Fibroblast of lung (primary cell): ENCODE measurements around the gene TRIM24. TPM values are rescaled to one million over a fixed set of nuclear protein-coding genes. Genes with fewer than 3 reads are reported as not detected.

Experiments
- DNase-seq, 2 donors: peaks; one replicate each; pipeline versions ENCODE4 v3.0.0 to v3.0.0-alpha.2; 2010; ENCODE audit warnings: low read depth in 2 of 2
- H2AFZ ChIP-seq: 2 replicates; pipeline ENCODE4 v1.5.1; 2012; ENCODE audit warnings: low read length, control low read depth, inconsistent platforms
- H3K27ac ChIP-seq: 2 replicates; pipeline ENCODE4 v1.5.1; 2011; ENCODE audit warnings: low read length, control low read depth; ENCODE audit not compliant: insufficient read depth
- H3K27me3 ChIP-seq: 2 replicates; pipeline ENCODE4 v1.5.1; 2011; ENCODE audit warnings: mild to moderate bottlenecking, low read length; ENCODE audit not compliant: control insufficient read depth, insufficient read depth
- H3K36me3 ChIP-seq: 2 replicates; pipeline ENCODE4 v1.5.1; 2011; ENCODE audit warnings: low read length; ENCODE audit not compliant: control insufficient read depth, insufficient read depth
- H3K4me1 ChIP-seq: 2 replicates; pipeline ENCODE4 v1.5.1; 2011; ENCODE audit warnings: low read length; ENCODE audit not compliant: control insufficient read depth, insufficient read depth; ENCODE audit errors: extremely low read depth
- H3K4me2 ChIP-seq: 2 replicates; pipeline ENCODE4 v1.5.1; 2011; ENCODE audit warnings: low read length, control low read depth; ENCODE audit not compliant: insufficient read depth; ENCODE audit errors: extremely low read depth
- H3K4me3 ChIP-seq, 4 experiments: fragments of 200-600 bp in 1 of 4; sonication (generic) in 1 of 4; replicated peaks in 1 of 4; 2 replicates each; pipeline ENCODE4 v1.5.1; 2011 to 2016; ENCODE audit warnings: low read length in 4 of 4, low read depth in 3 of 4, mild to moderate bottlenecking in 3 of 4, control low read depth in 2 of 4, inconsistent platforms in 1 of 4, mixed read lengths in 1 of 4; ENCODE audit not compliant: insufficient read depth in 1 of 4; ENCODE audit errors: control extremely low read depth in 1 of 4
- H3K79me2 ChIP-seq: 2 replicates; pipeline ENCODE4 v1.5.1; 2012; ENCODE audit warnings: mild to moderate bottlenecking, low read length, inconsistent platforms; ENCODE audit not compliant: control insufficient read depth, insufficient read depth
- H3K9ac ChIP-seq: 2 replicates; pipeline ENCODE4 v1.5.1; 2011; ENCODE audit warnings: mild to moderate bottlenecking, low read length, control low read depth; ENCODE audit not compliant: insufficient read depth
- H3K9me3 ChIP-seq: 2 replicates; pipeline ENCODE4 v1.5.1; 2012; ENCODE audit warnings: low read depth, low read length; ENCODE audit not compliant: control insufficient read depth, insufficient read depth
- H4K20me1 ChIP-seq: 2 replicates; pipeline ENCODE4 v1.5.1; 2011; ENCODE audit warnings: low read length; ENCODE audit not compliant: control insufficient read depth, insufficient read depth; ENCODE audit errors: extremely low read depth
- CTCF ChIP-seq, 2 donors: IDR thresholded peaks in 1 of 2; conservative IDR thresholded peaks in 1 of 2; 1 replicate in 1 of 2; 2 replicates in 1 of 2; pipeline ENCODE4 v1.5.1; 2011 to 2012; ENCODE audit warnings: low read length in 2 of 2, control low read depth in 1 of 2, inconsistent platforms in 1 of 2, low read depth in 1 of 2, mild to moderate bottlenecking in 1 of 2
- EZH2 ChIP-seq: IDR thresholded peaks from 2 replicates; pipeline ENCODE4 v1.5.1; 2012; ENCODE audit warnings: low read length, control low read depth, mild to moderate bottlenecking; ENCODE audit errors: missing control alignments
- polyA plus RNA-seq, 2 donors: library from polyadenylated mRNA; depleted of rRNA in 1 of 2; stranded (reverse) in 1 of 2; unstranded in 1 of 2; fragments of >200 nt; gene quantifications; 2 replicates each; pipeline ENCODE4 v1.2.1, GENCODE V29; 2011 to 2012; ENCODE audit warnings: missing spikeins in 1 of 2
- total RNA-seq: library from RNA; depleted of rRNA; stranded (reverse); fragments of >200 nt; gene quantifications from 2 replicates; pipeline ENCODE4 v1.2.1, GENCODE V29; 2014

The TRIM24 gene
- total and polyA plus RNA-seq, 2 donors (not counting 1 experiment from before 2014, with no cell fraction given): 5.9 to 7.9 TPM

DNA sequence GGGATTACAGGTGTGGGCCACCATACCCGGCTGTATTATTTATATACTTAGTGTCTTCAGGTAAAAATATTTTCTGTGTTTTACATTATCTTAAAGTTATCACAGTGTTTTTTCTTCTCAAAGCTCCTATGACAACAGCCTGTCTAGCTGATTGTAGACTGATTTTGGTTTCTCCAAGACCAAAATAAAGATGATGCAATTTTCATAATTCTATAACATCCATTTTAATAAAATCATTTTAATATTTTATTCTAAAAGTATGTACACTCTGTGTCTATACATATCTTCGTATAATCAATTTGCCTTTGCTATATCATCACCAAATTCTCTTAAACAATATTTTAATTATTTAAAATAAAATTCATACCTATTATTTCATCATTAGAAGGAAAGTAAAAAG, 108.6 kb downstream of the TRIM24 start:
- H3K36me3 ChIP-seq: peaks cover 1% of the 10 kb centered on the region
- no peak overlapping the region for H3K4me2 ChIP-seq
- no peak overlapping the region for H3K9ac ChIP-seq
- DNase-seq: no peak
- no peaks in the 10 kb centered on the region for H3K79me2 ChIP-seq
- H3K27ac ChIP-seq: no peak overlapping the region
- TF ChIP-seq EZH2 (no peak), CTCF (conservative IDR thresholded peaks at IDR 0.05 in 1 of 2, IDR thresholded peaks at IDR 0.05 in 1 of 2; ENCODE audit: low read depth in 1 of 2, low read length in 2 of 2) (no peak)
- no peak overlapping the region for H3K4me3 ChIP-seq
- no peak overlapping the region for H2AFZ ChIP-seq
- no peaks in the 10 kb centered on the region for H3K27me3 ChIP-seq
- H3K9me3 ChIP-seq: peaks cover 2% of the 10 kb centered on the region
- no peaks in the 10 kb centered on the region for H3K4me1 ChIP-seq
- H4K20me1 ChIP-seq: no peaks in the 10 kb centered on the region

- Histone ChIP-seq H3K4me3 (no peak overlapping the region), H3K36me3 (peaks cover 1% of the 10 kb centered on the region)
Measured at GRCh38 chr7:138569418-138569817, 109.4 kb downstream of the TRIM24 start.

DNA sequence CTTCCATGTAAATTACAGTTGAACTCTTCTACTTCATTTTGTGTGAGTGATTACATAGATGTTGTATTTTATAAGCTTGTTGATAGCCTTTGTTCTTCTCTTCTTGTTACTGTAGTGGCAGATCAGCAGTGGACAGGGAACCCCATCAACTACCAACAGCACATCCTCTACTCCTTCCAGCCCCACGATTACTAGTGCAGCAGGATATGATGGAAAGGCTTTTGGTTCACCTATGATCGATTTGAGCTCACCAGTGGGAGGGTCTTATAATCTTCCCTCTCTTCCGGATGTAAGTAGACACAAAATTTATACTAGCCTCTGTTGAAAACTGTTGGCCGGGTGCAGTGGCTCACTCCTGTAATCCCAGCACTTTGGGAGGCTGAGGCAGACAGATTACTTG, 110.7 kb downstream of the TRIM24 start:
- H3K79me2 ChIP-seq: no peaks in the 10 kb centered on the region
- H3K27me3 ChIP-seq: no peaks in the 10 kb centered on the region
- H3K27ac ChIP-seq: no peak overlapping the region
- TF ChIP-seq EZH2 (no peak), CTCF (conservative IDR thresholded peaks at IDR 0.05 in 1 of 2, IDR thresholded peaks at IDR 0.05 in 1 of 2; ENCODE audit: low read depth in 1 of 2, low read length in 2 of 2) (no peak)
- H2AFZ ChIP-seq: no peak overlapping the region
- no peak overlapping the region for H3K4me2 ChIP-seq
- DNase-seq: no peak
- no peaks in the 10 kb centered on the region for H3K9me3 ChIP-seq
- H3K9ac ChIP-seq: no peak overlapping the region
- peaks cover 1% of the 10 kb centered on the region for H3K36me3 ChIP-seq
- no peaks in the 10 kb centered on the region for H4K20me1 ChIP-seq
- H3K4me1 ChIP-seq: no peaks in the 10 kb centered on the region
- H3K4me3 ChIP-seq: no peak overlapping the region

More at GRCh38 chr7:138569418-138569817, 109.4 kb downstream of the TRIM24 start:
- no peaks in the 10 kb centered on the region for H4K20me1 ChIP-seq
- H3K27ac ChIP-seq: no peak overlapping the region
- H3K4me1 ChIP-seq: no peaks in the 10 kb centered on the region
- DNase-seq: no peak
- TF ChIP-seq EZH2 (no peak), CTCF (conservative IDR thresholded peaks at IDR 0.05 in 1 of 2, IDR thresholded peaks at IDR 0.05 in 1 of 2; ENCODE audit: low read depth in 1 of 2, low read length in 2 of 2) (no peak)
- H3K4me2 ChIP-seq: no peak overlapping the region
- H3K9me3 ChIP-seq: peaks cover 2% of the 10 kb centered on the region
- H2AFZ ChIP-seq: no peak overlapping the region
- H3K79me2 ChIP-seq: no peaks in the 10 kb centered on the region
- H3K9ac ChIP-seq: no peak overlapping the region
- H3K27me3 ChIP-seq: no peaks in the 10 kb centered on the region
